ENCODE data around the gene ARPP21.

ARPP21 gene

DNA sequence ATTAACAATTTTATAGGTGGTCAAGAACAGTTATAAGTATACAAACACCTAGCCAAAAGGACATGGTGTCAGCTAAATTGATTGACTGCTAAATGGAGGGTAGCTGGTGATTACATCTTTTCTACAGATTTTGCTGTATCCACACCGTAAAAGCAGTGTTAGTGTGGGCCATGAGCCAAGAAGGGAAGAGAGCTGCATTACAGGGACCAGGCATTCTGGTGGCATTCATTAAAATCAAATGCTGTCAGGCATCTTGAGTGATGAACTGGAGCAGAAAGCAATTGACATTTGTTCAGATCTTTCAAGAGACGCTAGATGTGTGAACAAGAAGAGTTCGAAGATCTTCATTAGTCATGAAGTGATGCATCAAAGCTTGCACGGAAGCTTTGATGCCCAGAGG, 177.9 kb downstream of the ARPP21 start:
- no peak for DNase-seq
- TF ChIP-seq GATA1 (IDR thresholded peaks at IDR 0.05; ENCODE audit: low read depth, low read length) (no peak), POLR2A (IDR thresholded peaks at IDR 0.05; ENCODE audit: low read length) (no peak)

DNA sequence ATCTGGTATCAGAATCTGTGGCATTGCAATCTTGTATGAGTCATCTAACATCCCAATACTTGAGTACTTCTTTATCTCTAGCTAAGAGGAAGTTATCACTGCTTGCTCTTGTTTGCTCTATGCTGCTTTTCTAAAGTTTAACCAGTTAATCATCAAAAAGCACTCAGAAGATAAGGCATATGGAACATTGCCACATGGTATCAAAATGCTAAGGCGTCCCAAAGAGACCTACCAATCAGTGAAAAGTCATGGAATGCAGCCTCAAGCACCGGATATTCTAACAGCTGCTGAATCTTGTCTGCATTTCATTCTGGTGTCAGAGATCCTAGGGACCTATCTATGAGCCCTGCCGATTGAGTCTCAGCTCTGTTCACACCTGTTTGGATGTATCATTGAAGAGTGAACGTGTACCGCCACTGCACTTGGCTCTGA, 192.8 kb downstream of the ARPP21 start:
- TF ChIP-seq POLR2A (IDR thresholded peaks at IDR 0.05; ENCODE audit: low read length), result no peak
- no peak for TF ChIP-seq GATA1 (IDR thresholded peaks at IDR 0.05; ENCODE audit: low read depth, low read length)
- DNase-seq, result no peak
